AG04450 (cell line): ENCODE results near the gene CX3CL1. TPM values are rescaled to one million over a fixed set of nuclear protein-coding genes. Genes with fewer than 3 reads are reported as not detected.
"Not testable (repeated sequence)": the region's sequence is repeated elsewhere in the genome, so short reads cannot be mapped to it uniquely, and the experiment has no call there.

Experiments used
- CTCF ChIA-PET: fragments of 300-600, 350-600 bp; formaldehyde crosslinking; extraction: SDS; loops from one replicate; lab custom pipeline; 2022; ENCODE audit warnings: antibody characterized with exemption, inconsistent platforms; lab: Charles Lee
- POLR2A ChIA-PET: fragments of 350-600 bp; formaldehyde crosslinking; extraction: SDS; loops from one replicate; lab custom pipeline; 2021; ENCODE audit warnings: antibody characterized with exemption, inconsistent platforms; lab: Yijun Ruan, JAX
- DNase-seq: peaks from one replicate; pipeline ENCODE4 v3.0.0-alpha.2; 2011; ENCODE audit warnings: low read depth, low spot score
- H3K27ac ChIP-seq: one replicate; pipeline ENCODE4 v1.5.1; 2012; ENCODE audit warnings: low read depth, low read length, control low read depth
- H3K27me3 ChIP-seq: one replicate; pipeline ENCODE4 v1.6.0; 2012; ENCODE audit warnings: low read length; ENCODE audit not compliant: control insufficient read depth, insufficient read depth
- H3K4me3 ChIP-seq: 2 replicates; pipeline ENCODE4 v1.5.1; 2011; ENCODE audit warnings: mild to moderate bottlenecking, low read depth, low read length, control low read depth
- H3K9me3 ChIP-seq: 2 replicates; pipeline ENCODE4 v1.5.1; 2012; ENCODE audit warnings: low read length; ENCODE audit not compliant: control insufficient read depth, insufficient read depth
- polyA plus RNA-seq: library from polyadenylated mRNA; depleted of rRNA; stranded (reverse); fragments of >200 nt; gene quantifications from 2 replicates; pipeline ENCODE4 v1.2.3, GENCODE V29; 2011
- TF ChIP-seq, protein P1 (sequence below): IDR thresholded peaks from 2 replicates; pipeline ENCODE4 v1.5.1; 2011; ENCODE audit warnings: low read depth, low read length, control low read depth, inconsistent platforms

Gene CX3CL1
- polyA plus RNA-seq, 1 experiment: 0.48 TPM

- no peaks in the 10 kb centered on the region; the same call in 1 of the 2 replicates for H3K9me3 ChIP-seq
- ChIA-PET CTCF (interaction anchor here (0.6 to 1.1 kb wide), 3 partner anchors 12 to 179 kb away, joined by 3 to 7 read pairs (median 5); no protein-coding TSS in a partner anchor), POLR2A (interaction anchor here (0.7 kb wide), 1 partner anchor 354 kb away, joined by 3 read pairs; no protein-coding TSS in a partner anchor)
- no peak overlapping the region for H3K4me3 ChIP-seq
- TF ChIP-seq, protein P1, sequence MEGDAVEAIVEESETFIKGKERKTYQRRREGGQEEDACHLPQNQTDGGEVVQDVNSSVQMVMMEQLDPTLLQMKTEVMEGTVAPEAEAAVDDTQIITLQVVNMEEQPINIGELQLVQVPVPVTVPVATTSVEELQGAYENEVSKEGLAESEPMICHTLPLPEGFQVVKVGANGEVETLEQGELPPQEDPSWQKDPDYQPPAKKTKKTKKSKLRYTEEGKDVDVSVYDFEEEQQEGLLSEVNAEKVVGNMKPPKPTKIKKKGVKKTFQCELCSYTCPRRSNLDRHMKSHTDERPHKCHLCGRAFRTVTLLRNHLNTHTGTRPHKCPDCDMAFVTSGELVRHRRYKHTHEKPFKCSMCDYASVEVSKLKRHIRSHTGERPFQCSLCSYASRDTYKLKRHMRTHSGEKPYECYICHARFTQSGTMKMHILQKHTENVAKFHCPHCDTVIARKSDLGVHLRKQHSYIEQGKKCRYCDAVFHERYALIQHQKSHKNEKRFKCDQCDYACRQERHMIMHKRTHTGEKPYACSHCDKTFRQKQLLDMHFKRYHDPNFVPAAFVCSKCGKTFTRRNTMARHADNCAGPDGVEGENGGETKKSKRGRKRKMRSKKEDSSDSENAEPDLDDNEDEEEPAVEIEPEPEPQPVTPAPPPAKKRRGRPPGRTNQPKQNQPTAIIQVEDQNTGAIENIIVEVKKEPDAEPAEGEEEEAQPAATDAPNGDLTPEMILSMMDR: no peak
- H3K27me3 ChIP-seq: peaks cover 49% of the 10 kb centered on the region
- no peak overlapping the region for H3K27ac ChIP-seq
- DNase-seq: no peak
These were observed 29.1 kb upstream of the CX3CL1 start for GRCh38 chr16:57343221-57343620.

- H3K27me3 ChIP-seq: peaks cover 47% of the 10 kb centered on the region
- H3K27ac ChIP-seq, H3K9me3 ChIP-seq, DNase-seq, H3K4me3 ChIP-seq, POLR2A ChIA-PET: not testable (repeated sequence)
- CTCF ChIA-PET: interaction anchor here (1.1 kb wide), 1 partner anchor 73 kb away, joined by 3 read pairs; no protein-coding TSS in a partner anchor
These were observed 28.2 kb upstream of the CX3CL1 start for GRCh38 chr16:57344094-57344493.

GRCh38 chr16:57345021-57345420, 27.3 kb upstream of the CX3CL1 start:
- CTCF ChIA-PET: interaction anchor here (1.0 kb wide), 1 partner anchor 74 kb away, joined by 3 read pairs; no protein-coding TSS in a partner anchor
- POLR2A ChIA-PET: no interaction called here

GRCh38 chr16:57345666-57346204, 26.6 kb upstream of the CX3CL1 start:
- CTCF ChIA-PET: interaction anchor here (1.0 kb wide), 1 partner anchor 73 kb away, joined by 3 read pairs; no protein-coding TSS in a partner anchor
- POLR2A ChIA-PET: no interaction called here
- no peak for DNase-seq
- TF ChIP-seq, protein P1: no peak
- Histone ChIP-seq H3K4me3 (no peak overlapping the region), H3K27ac (no peak overlapping the region), H3K27me3 (peaks cover 51% of the 10 kb centered on the region), H3K9me3 (no peaks in the 10 kb centered on the region; the same call in 1 of the 2 replicates)

More at GRCh38 chr16:57345021-57345420, 27.3 kb upstream of the CX3CL1 start:
- H3K27ac ChIP-seq: no peak overlapping the region
- no peaks in the 10 kb centered on the region; the same call in 1 of the 2 replicates for H3K9me3 ChIP-seq
- no peak overlapping the region for H3K4me3 ChIP-seq
- peaks cover 48% of the 10 kb centered on the region for H3K27me3 ChIP-seq
- TF ChIP-seq, protein P1: no peak
- DNase-seq: no peak

- CTCF ChIA-PET: no interaction called here
- peaks cover 55% of the 10 kb centered on the region for H3K27me3 ChIP-seq
- POLR2A ChIA-PET: no interaction called here
- no peak overlapping the region for H3K27ac ChIP-seq
- H3K9me3 ChIP-seq: no peaks in the 10 kb centered on the region; the same call in 1 of the 2 replicates
- no peak overlapping the region for H3K4me3 ChIP-seq
- TF ChIP-seq, protein P1: no peak
- no peak for DNase-seq
These were observed 24.4 kb upstream of the CX3CL1 start for GRCh38 chr16:57347858-57348257.
